HepG2 (cell line): Measurements from ENCODE around the gene RUSC1. TPM values are rescaled to one million over a fixed set of nuclear protein-coding genes. Genes with fewer than 3 reads are reported as not detected.

ENCODE experiments used
- DMAP1 ChIP-seq: IDR thresholded peaks from 2 replicates; pipeline ENCODE4 v1.6.1; 2016
- ELF1 ChIP-seq: sonication (generic); formaldehyde crosslinking; IDR thresholded peaks from 2 replicates; pipeline ENCODE4 v1.4.0; 2020; ENCODE audit warnings: missing genetic modification reagents
- GATAD2A ChIP-seq: IDR thresholded peaks from 2 replicates; pipeline ENCODE4 v1.6.1; 2016
- GZF1 ChIP-seq: sonication (generic); formaldehyde crosslinking; IDR thresholded peaks from 2 replicates; pipeline ENCODE4 v1.5.1; 2020; ENCODE audit warnings: mild to moderate bottlenecking, missing genetic modification reagents
- HIVEP1 ChIP-seq: sonication (generic); formaldehyde crosslinking; IDR thresholded peaks from 2 replicates; pipeline ENCODE4 v1.4.0; 2020; ENCODE audit warnings: mild to moderate bottlenecking, missing genetic modification reagents
- KDM2A ChIP-seq: sonication (generic); formaldehyde crosslinking; IDR thresholded peaks from 2 replicates; pipeline ENCODE4 v1.4.0; 2020; ENCODE audit warnings: low read depth, missing genetic modification reagents, borderline replicate concordance
- MXI1 ChIP-seq: IDR thresholded peaks from 3 replicates; pipeline ENCODE4 v1.6.1; 2012; ENCODE audit warnings: low read depth, low read length, inconsistent platforms, borderline replicate concordance
- SALL2 ChIP-seq: sonication (generic); formaldehyde crosslinking; IDR thresholded peaks from 2 replicates; pipeline ENCODE4 v1.8.1; 2023; ENCODE audit warnings: mild to moderate bottlenecking, missing genetic modification reagents, inconsistent platforms
- STAT5B ChIP-seq: sonication (generic); formaldehyde crosslinking; IDR thresholded peaks from 2 replicates; pipeline ENCODE4 v1.4.0; 2020; ENCODE audit warnings: missing genetic modification reagents
- ZFP37 ChIP-seq: sonication (generic); formaldehyde crosslinking; IDR thresholded peaks from 2 replicates; pipeline ENCODE4 v1.4.0; 2020; ENCODE audit warnings: missing genetic modification reagents, borderline replicate concordance
- ZNF234 ChIP-seq: sonication (generic); formaldehyde crosslinking; conservative IDR thresholded peaks from 2 replicates; pipeline ENCODE4 v1.5.1; 2020; ENCODE audit warnings: mild to moderate bottlenecking, missing genetic modification reagents
- ZNF883 ChIP-seq: sonication (generic); formaldehyde crosslinking; IDR thresholded peaks from 2 replicates; pipeline ENCODE4 v1.5.1; 2020; ENCODE audit warnings: mild to moderate bottlenecking, missing genetic modification reagents; ENCODE audit errors: not compliant biosample characterization
- polyA plus RNA-seq, 8 experiments: library from polyadenylated mRNA; depleted of rRNA in 3 of 8; stranded (reverse) in 7 of 8; unstranded in 1 of 8; fragments of >200 nt; fragmentation: Illumina TruSeq in 4 of 8; extraction: Trizol in 4 of 8; gene quantifications; 2 replicates each; pipeline versions ENCODE4 v1.2.1 to v1.2.3, GENCODE V29; 2011 to 2016; ENCODE audit warnings: low read depth in 4 of 8, missing spikeins in 1 of 8, mixed read lengths in 1 of 8; ENCODE audit not compliant: insufficient read depth in 1 of 8
- total RNA-seq, 5 experiments: library from RNA; depleted of rRNA; stranded (reverse); fragments of >200 nt; fragmentation: Illumina TruSeq; extraction: Trizol; gene quantifications; 2 replicates each; pipeline ENCODE4 v1.2.3, GENCODE V29; 2016; ENCODE audit warnings: low read depth in 1 of 5
- TF ChIP-seq, protein P1 (sequence below): sonication (generic); formaldehyde crosslinking; IDR thresholded peaks from 2 replicates; pipeline ENCODE4 v1.4.0; 2020; ENCODE audit warnings: missing genetic modification reagents, borderline replicate concordance
- TF ChIP-seq, protein P2 (sequence below): IDR thresholded peaks from 2 replicates; pipeline ENCODE4 v1.6.1; 2016; ENCODE audit warnings: low read depth, missing genetic modification reagents, missing compliant biosample characterization
- TF ChIP-seq, protein P3 (sequence below): sonication (generic); formaldehyde crosslinking; IDR thresholded peaks from 2 replicates; pipeline ENCODE4 v1.4.0; 2020; ENCODE audit warnings: missing genetic modification reagents, borderline replicate concordance

Gene RUSC1
- total and polyA plus RNA-seq, 2 of the 13 experiments (the other 11 are each of a cell fraction or from before 2014, with no cell fraction given) = 18.7 to 20.4 TPM

- TF ChIP-seq, protein P1, sequence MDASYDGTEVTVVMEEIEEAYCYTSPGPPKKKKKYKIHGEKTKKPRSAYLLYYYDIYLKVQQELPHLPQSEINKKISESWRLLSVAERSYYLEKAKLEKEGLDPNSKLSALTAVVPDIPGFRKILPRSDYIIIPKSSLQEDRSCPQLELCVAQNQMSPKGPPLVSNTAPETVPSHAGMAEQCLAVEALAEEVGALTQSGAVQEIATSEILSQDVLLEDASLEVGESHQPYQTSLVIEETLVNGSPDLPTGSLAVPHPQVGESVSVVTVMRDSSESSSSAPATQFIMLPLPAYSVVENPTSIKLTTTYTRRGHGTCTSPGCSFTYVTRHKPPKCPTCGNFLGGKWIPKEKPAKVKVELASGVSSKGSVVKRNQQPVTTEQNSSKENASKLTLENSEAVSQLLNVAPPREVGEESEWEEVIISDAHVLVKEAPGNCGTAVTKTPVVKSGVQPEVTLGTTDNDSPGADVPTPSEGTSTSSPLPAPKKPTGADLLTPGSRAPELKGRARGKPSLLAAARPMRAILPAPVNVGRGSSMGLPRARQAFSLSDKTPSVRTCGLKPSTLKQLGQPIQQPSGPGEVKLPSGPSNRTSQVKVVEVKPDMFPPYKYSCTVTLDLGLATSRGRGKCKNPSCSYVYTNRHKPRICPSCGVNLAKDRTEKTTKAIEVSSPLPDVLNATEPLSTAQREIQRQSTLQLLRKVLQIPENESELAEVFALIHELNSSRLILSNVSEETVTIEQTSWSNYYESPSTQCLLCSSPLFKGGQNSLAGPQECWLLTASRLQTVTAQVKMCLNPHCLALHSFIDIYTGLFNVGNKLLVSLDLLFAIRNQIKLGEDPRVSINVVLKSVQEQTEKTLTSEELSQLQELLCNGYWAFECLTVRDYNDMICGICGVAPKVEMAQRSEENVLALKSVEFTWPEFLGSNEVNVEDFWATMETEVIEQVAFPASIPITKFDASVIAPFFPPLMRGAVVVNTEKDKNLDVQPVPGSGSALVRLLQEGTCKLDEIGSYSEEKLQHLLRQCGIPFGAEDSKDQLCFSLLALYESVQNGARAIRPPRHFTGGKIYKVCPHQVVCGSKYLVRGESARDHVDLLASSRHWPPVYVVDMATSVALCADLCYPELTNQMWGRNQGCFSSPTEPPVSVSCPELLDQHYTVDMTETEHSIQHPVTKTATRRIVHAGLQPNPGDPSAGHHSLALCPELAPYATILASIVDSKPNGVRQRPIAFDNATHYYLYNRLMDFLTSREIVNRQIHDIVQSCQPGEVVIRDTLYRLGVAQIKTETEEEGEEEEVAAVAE = peak; percentile 94
- TF ChIP-seq KDM2A = peak; percentile 67; the same call in 1 of the 2 replicates
- TF ChIP-seq MXI1 = peak; percentile 99
- TF ChIP-seq, protein P2, sequence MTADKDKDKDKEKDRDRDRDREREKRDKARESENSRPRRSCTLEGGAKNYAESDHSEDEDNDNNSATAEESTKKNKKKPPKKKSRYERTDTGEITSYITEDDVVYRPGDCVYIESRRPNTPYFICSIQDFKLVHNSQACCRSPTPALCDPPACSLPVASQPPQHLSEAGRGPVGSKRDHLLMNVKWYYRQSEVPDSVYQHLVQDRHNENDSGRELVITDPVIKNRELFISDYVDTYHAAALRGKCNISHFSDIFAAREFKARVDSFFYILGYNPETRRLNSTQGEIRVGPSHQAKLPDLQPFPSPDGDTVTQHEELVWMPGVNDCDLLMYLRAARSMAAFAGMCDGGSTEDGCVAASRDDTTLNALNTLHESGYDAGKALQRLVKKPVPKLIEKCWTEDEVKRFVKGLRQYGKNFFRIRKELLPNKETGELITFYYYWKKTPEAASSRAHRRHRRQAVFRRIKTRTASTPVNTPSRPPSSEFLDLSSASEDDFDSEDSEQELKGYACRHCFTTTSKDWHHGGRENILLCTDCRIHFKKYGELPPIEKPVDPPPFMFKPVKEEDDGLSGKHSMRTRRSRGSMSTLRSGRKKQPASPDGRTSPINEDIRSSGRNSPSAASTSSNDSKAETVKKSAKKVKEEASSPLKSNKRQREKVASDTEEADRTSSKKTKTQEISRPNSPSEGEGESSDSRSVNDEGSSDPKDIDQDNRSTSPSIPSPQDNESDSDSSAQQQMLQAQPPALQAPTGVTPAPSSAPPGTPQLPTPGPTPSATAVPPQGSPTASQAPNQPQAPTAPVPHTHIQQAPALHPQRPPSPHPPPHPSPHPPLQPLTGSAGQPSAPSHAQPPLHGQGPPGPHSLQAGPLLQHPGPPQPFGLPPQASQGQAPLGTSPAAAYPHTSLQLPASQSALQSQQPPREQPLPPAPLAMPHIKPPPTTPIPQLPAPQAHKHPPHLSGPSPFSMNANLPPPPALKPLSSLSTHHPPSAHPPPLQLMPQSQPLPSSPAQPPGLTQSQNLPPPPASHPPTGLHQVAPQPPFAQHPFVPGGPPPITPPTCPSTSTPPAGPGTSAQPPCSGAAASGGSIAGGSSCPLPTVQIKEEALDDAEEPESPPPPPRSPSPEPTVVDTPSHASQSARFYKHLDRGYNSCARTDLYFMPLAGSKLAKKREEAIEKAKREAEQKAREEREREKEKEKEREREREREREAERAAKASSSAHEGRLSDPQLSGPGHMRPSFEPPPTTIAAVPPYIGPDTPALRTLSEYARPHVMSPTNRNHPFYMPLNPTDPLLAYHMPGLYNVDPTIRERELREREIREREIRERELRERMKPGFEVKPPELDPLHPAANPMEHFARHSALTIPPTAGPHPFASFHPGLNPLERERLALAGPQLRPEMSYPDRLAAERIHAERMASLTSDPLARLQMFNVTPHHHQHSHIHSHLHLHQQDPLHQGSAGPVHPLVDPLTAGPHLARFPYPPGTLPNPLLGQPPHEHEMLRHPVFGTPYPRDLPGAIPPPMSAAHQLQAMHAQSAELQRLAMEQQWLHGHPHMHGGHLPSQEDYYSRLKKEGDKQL (CRISPR knock-in tag) = no peak
- TF ChIP-seq ZNF883 = peak; percentile 50
- peak; percentile 66 for TF ChIP-seq GATAD2A (CRISPR knock-in tag)
- TF ChIP-seq SALL2 (CRISPR knock-in tag) = no peak
- TF ChIP-seq, protein P3, sequence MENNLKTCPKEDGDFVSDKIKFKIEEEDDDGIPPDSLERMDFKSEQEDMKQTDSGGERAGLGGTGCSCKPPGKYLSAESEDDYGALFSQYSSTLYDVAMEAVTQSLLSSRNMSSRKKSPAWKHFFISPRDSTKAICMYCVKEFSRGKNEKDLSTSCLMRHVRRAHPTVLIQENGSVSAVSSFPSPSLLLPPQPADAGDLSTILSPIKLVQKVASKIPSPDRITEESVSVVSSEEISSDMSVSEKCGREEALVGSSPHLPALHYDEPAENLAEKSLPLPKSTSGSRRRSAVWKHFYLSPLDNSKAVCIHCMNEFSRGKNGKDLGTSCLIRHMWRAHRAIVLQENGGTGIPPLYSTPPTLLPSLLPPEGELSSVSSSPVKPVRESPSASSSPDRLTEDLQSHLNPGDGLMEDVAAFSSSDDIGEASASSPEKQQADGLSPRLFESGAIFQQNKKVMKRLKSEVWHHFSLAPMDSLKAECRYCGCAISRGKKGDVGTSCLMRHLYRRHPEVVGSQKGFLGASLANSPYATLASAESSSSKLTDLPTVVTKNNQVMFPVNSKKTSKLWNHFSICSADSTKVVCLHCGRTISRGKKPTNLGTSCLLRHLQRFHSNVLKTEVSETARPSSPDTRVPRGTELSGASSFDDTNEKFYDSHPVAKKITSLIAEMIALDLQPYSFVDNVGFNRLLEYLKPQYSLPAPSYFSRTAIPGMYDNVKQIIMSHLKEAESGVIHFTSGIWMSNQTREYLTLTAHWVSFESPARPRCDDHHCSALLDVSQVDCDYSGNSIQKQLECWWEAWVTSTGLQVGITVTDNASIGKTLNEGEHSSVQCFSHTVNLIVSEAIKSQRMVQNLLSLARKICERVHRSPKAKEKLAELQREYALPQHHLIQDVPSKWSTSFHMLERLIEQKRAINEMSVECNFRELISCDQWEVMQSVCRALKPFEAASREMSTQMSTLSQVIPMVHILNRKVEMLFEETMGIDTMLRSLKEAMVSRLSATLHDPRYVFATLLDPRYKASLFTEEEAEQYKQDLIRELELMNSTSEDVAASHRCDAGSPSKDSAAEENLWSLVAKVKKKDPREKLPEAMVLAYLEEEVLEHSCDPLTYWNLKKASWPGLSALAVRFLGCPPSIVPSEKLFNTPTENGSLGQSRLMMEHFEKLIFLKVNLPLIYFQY = 0 out of 2 replicates have a peak, but pooled peaks have one; percentile 40
- no peak for TF ChIP-seq GZF1 (CRISPR knock-in tag)
- TF ChIP-seq HIVEP1 (CRISPR knock-in tag) = no peak
- peak; percentile 86 for TF ChIP-seq DMAP1
- no peak for TF ChIP-seq STAT5B (CRISPR knock-in tag)
- TF ChIP-seq ELF1 = peak; percentile 86
- TF ChIP-seq ZNF234 (CRISPR knock-in tag) = no peak
- peak; percentile 52; the same call in 1 of the 2 replicates for TF ChIP-seq ZFP37 (CRISPR knock-in tag)
These were observed 47.1 kb upstream of the RUSC1 start, which contains the start of gene CLK2 (continued) for GRCh38 chr1:155273343-155274245.
